ENCODE results near the gene MRPS25. TPM values are rescaled to one million over a fixed set of nuclear protein-coding genes. Genes with fewer than 3 reads are reported as not detected.

The MRPS25 gene
- polyA plus RNA-seq (2011; rRNA removed) (17.0 and 20.5 TPM in 2 replicates), polyA minus RNA-seq (2011; rRNA and poly(A)+ RNA removed) (4.1 and 4.8 TPM in 2 replicates)

- peak; percentile 68 for DNase-seq (ENCODE audit: low read depth)
- H3K4me3 ChIP-seq (ENCODE audit: low read depth, low read length), result peak within 1 kb of the TSS; percentile 79
- no peaks in the 10 kb centered on the region for H3K27me3 ChIP-seq (ENCODE audit: control insufficient read depth, insufficient read depth, low read length)
- CTCF ChIA-PET, result interaction anchor here (0.9 to 2.4 kb wide), 4 partner anchors 12 to 141 kb away, joined by 3 to 12 read pairs (median 4); no protein-coding TSS in a partner anchor
- TF ChIP-seq, protein P1, sequence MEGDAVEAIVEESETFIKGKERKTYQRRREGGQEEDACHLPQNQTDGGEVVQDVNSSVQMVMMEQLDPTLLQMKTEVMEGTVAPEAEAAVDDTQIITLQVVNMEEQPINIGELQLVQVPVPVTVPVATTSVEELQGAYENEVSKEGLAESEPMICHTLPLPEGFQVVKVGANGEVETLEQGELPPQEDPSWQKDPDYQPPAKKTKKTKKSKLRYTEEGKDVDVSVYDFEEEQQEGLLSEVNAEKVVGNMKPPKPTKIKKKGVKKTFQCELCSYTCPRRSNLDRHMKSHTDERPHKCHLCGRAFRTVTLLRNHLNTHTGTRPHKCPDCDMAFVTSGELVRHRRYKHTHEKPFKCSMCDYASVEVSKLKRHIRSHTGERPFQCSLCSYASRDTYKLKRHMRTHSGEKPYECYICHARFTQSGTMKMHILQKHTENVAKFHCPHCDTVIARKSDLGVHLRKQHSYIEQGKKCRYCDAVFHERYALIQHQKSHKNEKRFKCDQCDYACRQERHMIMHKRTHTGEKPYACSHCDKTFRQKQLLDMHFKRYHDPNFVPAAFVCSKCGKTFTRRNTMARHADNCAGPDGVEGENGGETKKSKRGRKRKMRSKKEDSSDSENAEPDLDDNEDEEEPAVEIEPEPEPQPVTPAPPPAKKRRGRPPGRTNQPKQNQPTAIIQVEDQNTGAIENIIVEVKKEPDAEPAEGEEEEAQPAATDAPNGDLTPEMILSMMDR (IDR thresholded peaks at IDR 0.05; ENCODE audit: insufficient read depth, low read depth, low read length), result no peak
- no peaks in the 10 kb centered on the region for H3K36me3 ChIP-seq (ENCODE audit: control insufficient read depth, insufficient read depth, low read length)
- POLR2A ChIA-PET, result interaction anchor here (0.5 to 0.7 kb wide), 3 partner anchors 20 to 414 kb away, joined by 3 read pairs; partner anchors contain the start of gene CCDC174
Measured at GRCh38 chr3:15064835-15065549, at the start of gene MRPS25. Gene MRPS25 (minus strand): TSS chr3:15065315. CDS start chr3:15065194, 121 bp downstream.

- TF ChIP-seq, protein P1 (IDR thresholded peaks at IDR 0.05; ENCODE audit: insufficient read depth, low read depth, low read length), result no peak
- ChIA-PET POLR2A (no interaction called here), CTCF (no interaction called here)
- Histone ChIP-seq H3K4me3 (ENCODE audit: low read depth, low read length) (no peak overlapping the region), H3K36me3 (ENCODE audit: control insufficient read depth, insufficient read depth, low read length) (no peaks in the 10 kb centered on the region), H3K27me3 (ENCODE audit: control insufficient read depth, insufficient read depth, low read length) (peaks cover 6% of the 10 kb centered on the region; the same call in 1 of the 2 replicates)
- DNase-seq (ENCODE audit: low read depth), result no peak
Measured at GRCh38 chr3:15113884-15114283, 48.8 kb upstream of the MRPS25 start.

GRCh38 chr3:15113471-15113870, 48.4 kb upstream of the MRPS25 start:
- CTCF ChIA-PET, result no interaction called here

GRCh38 chr3:15112011-15112410, 46.9 kb upstream of the MRPS25 start:
- Histone ChIP-seq H3K27me3 (ENCODE audit: control insufficient read depth, insufficient read depth, low read length) (peaks cover 3% of the 10 kb centered on the region; the same call in 1 of the 2 replicates), H3K36me3 (ENCODE audit: control insufficient read depth, insufficient read depth, low read length) (no peaks in the 10 kb centered on the region), H3K4me3 (ENCODE audit: low read depth, low read length) (no peak overlapping the region)
- TF ChIP-seq, protein P1 (IDR thresholded peaks at IDR 0.05; ENCODE audit: insufficient read depth, low read depth, low read length), result no peak
- ChIA-PET POLR2A (no interaction called here), CTCF (interaction anchor here (4.7 kb wide), 1 partner anchor 91 kb away, joined by 43 read pairs; the partner anchor contains the start of gene CAPN7)
- DNase-seq (ENCODE audit: low read depth), result no peak

More at GRCh38 chr3:15113471-15113870, 48.4 kb upstream of the MRPS25 start:
- POLR2A ChIA-PET, result no interaction called here
- peaks cover 6% of the 10 kb centered on the region; the same call in 1 of the 2 replicates for H3K27me3 ChIP-seq (ENCODE audit: control insufficient read depth, insufficient read depth, low read length)
- TF ChIP-seq, protein P1 (IDR thresholded peaks at IDR 0.05; ENCODE audit: insufficient read depth, low read depth, low read length), result no peak
- no peak overlapping the region for H3K4me3 ChIP-seq (ENCODE audit: low read depth, low read length)
- DNase-seq (ENCODE audit: low read depth), result no peak
- no peaks in the 10 kb centered on the region for H3K36me3 ChIP-seq (ENCODE audit: control insufficient read depth, insufficient read depth, low read length)

- Histone ChIP-seq H3K27me3 (ENCODE audit: control insufficient read depth, insufficient read depth, low read length) (peaks cover 2% of the 10 kb centered on the region; the same call in 1 of the 2 replicates), H3K4me3 (ENCODE audit: low read depth, low read length) (no peak overlapping the region), H3K36me3 (ENCODE audit: control insufficient read depth, insufficient read depth, low read length) (no peaks in the 10 kb centered on the region)
- POLR2A ChIA-PET, result no interaction called here
- CTCF ChIA-PET, result interaction anchor here (0.7 to 4.7 kb wide), 3 partner anchors 9 to 183 kb away, joined by 3 to 43 read pairs (median 30); partner anchors contain the start of gene CAPN7
- TF ChIP-seq, protein P1 (IDR thresholded peaks at IDR 0.05; ENCODE audit: insufficient read depth, low read depth, low read length), result no peak
- no peak for DNase-seq (ENCODE audit: low read depth)
Measured at GRCh38 chr3:15110206-15110605, 45.1 kb upstream of the MRPS25 start.

Data from BJ (cell line).